Prostate gland (tissue), 2 donors: ENCODE measurements around the gene SRRD.

ENCODE experiments used
- CTCF ChIP-seq, 4 experiments: fragments of 200-600 bp in 2 of 4; fragments of 450-650 bp in 2 of 4; sonication (generic) in 2 of 4; IDR thresholded peaks; 1 replicate in 3 of 4; 2 replicates in 1 of 4; pipeline ENCODE4 v1.5.1; 2016 to 2019; ENCODE audit warnings: antibody characterized with exemption in 4 of 4, mild to moderate bottlenecking in 2 of 4, moderate library complexity in 2 of 4
- POLR2AphosphoS5 ChIP-seq: sonication (generic); formaldehyde crosslinking; IDR thresholded peaks from one replicate; pipeline ENCODE4 v1.6.1; 2017; ENCODE audit warnings: antibody characterized with exemption

- TF ChIP-seq CTCF (IDR thresholded peaks at IDR 0.05) (no peak), POLR2AphosphoS5 (no peak)
Observed at GRCh38 chr22:26462051-26462450, 21.6 kb upstream of the SRRD start.
